Neural progenitor cell (in vitro differentiated cells): ENCODE results near the gene NRG3.

Experiments used
- CTCF ChIP-seq: fragments of 200-600 bp; sonication (generic); IDR thresholded peaks from 2 replicates; pipeline ENCODE4 v1.5.1; 2017; ENCODE audit warnings: antibody characterized with exemption, mild to moderate bottlenecking
- EZH2phosphoT487 ChIP-seq: fragments of 200-600 bp; sonication (generic); IDR thresholded peaks from 2 replicates; pipeline ENCODE4 v1.6.1; 2017; ENCODE audit warnings: antibody characterized with exemption

GRCh38 chr10:82922046-82922445, 1047.1 kb downstream of the NRG3 start:
- TF ChIP-seq CTCF (no peak), EZH2phosphoT487 (no peak)
